Suppressor macrophage treated with lipopolysaccharide for 1 hour (primary cell): ENCODE results near the gene MBD5.

Experiments
- DNase-seq, 3 donors: peaks; one replicate each; pipeline ENCODE4 v3.0.0-alpha.2; 2020 to 2022

Gene MBD5

GRCh38 chr2:148231858-148232257 lies 211.0 kb downstream of the MBD5 start:
- no peak for DNase-seq

- no peak for DNase-seq
These were observed 213.3 kb downstream of the MBD5 start for GRCh38 chr2:148234143-148234542.

GRCh38 chr2:148237911-148238310 lies 217.0 kb downstream of the MBD5 start:
- DNase-seq, result no peak

GRCh38 chr2:148238561-148238960 lies 217.7 kb downstream of the MBD5 start:
- DNase-seq, result no peak

- DNase-seq, result no peak
These were observed 219.9 kb downstream of the MBD5 start for GRCh38 chr2:148240838-148241237.

DNA sequence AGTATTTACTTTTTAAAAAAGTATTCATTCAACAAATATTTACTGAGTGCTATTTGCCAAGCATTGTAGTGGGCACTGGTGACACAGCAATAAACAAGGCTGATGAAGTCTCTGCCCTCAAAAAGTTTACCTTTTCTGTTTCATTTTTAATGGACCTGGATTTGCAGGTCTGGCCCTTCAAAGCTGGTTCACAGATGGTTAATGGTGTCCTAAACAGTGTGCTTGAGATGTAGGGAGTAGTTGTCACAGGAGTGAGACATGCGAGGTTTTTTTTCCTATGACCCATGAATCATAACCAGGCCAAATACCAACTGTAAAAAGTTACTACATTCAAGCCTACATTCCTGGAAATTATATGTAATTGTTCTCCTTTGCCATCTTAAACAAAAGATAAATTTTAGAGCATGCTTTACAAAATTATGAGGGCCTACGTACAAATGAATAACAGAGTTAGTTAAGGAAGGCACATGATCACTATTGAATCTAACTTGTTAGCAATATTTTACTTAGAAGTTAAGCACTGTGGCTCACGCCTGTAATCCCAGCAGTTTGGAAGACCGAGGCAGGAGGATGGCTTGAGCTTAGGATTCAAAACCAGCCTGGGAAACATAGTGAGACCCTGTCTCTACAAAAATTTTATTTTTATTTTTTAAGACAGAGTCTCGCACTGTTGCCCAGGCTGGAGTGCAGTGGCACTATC lies 223.9 kb downstream of the MBD5 start:
- DNase-seq, result no peak

DNA sequence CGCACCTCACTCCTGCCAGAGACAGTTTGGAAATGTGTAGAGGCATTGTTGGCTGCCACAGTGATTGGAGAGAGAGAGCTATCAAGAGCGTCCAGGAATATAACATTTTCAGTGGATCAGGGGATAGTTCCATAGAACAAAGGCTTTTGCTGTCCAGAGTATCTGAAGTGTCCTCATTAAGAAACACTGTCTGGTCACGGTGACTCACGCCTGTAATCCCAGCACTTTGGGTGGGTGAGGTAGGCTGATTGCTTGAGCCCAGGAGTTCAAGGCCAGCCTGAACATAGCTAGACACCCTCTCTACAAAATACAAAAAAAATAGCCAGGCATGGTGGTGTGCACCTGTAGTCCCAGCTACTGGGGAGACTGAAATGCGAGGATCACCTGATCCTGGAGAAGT lies 231.1 kb downstream of the MBD5 start:
- DNase-seq, result no peak

- no peak for DNase-seq
These were observed 231.8 kb downstream of the MBD5 start for GRCh38 chr2:148252646-148253045.

GRCh38 chr2:148253685-148254084 lies 232.8 kb downstream of the MBD5 start:
- DNase-seq, result no peak

DNA sequence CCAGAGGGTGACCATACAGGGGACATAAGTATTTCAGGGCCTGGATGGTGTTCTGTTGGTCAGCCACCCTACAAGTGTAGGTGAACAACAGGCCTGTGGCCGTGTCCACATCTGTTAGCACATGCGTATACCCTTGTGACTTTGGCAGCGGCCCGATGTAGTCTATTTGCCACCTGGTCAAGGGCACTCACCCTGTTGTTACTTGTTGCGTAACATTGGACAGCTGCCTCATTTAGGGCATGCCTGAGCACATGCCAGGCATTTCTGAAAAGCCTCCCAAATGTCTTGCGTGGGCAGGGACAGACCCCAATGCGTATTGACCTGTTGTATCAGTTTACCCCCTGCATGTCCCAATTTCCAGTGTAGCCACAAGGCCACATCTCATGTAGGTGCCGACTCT lies 235.0 kb downstream of the MBD5 start:
- no peak for DNase-seq

- no peak for DNase-seq
These were observed 236.4 kb downstream of the MBD5 start for GRCh38 chr2:148257276-148257675.

DNA sequence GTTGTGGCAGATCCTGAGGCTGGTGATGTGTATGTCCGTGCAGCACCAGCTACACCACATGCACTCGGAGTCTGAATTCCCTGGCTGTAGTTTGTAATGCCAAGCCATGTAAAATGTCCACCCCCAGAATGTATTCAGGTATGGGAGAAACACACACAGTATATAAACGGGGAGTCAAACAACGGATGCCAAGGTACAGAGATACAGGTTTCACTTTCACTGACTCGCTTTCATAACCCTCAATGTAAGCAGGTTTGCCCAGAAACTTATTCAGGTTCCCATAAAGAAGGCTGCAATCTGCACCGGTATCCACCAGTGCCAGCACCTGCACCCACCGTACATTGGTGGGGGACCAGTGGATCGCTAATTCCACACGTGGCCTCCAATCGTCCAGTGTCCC lies 237.2 kb downstream of the MBD5 start:
- DNase-seq, result no peak

DNA sequence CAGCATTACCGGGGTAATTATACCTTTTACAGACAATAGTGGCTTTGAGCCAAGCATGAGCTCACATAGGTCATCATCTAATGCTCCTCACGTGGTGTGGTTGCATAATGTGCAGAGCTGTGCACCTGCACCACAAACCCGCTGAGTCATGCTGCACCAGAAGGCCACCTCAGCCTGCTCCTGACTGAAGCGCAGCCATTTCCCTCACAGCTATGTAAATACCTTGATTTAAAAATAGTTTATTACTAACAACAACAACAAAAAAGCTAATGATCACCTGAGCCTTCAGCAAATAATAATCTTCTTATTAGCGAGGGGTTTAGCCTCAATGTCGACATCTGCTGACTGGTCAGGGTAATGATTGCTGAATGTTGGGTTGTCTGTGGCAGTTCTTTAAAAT lies 238.8 kb downstream of the MBD5 start:
- no peak for DNase-seq

GRCh38 chr2:148263890-148264289 lies 243.0 kb downstream of the MBD5 start:
- DNase-seq, result no peak

GRCh38 chr2:148273158-148273691 lies 252.3 kb downstream of the MBD5 start:
- no peak for DNase-seq

DNA sequence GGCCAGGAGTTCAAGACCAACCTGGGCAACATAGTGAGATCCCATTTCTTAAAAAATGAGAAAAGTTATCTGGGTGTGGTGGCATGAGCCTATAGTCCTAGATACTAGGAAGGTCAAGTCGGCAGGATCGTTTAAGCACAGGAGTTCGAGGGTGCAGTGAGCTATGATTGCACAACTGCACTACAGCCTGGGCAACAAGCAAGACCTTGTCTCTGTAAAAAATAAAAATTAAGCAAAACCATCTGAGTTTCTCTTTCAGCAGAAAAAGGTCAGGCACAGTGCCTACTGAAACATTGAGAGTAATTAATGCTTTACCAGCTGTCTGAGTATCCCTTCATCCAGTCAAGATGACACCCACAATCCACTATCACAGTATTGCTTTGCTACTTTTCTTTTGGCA lies 258.3 kb downstream of the MBD5 start:
- no peak for DNase-seq

DNA sequence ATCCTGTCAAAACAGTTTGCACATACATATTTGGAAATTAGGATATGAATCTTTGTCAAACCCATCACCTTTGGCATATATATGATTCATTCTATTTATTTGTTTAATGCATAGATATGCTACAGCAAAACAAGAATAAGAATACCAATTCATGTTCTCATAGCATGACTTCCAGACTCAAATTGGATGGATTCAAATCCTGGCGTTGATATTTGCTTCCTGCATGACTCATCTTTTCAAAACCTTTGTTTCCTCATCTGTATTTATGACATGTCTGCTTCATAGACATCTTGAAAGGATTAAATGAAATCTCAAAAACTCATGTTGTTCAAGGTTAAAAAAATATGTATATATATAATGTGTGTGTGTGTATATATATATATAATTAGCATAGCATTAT lies 261.3 kb downstream of the MBD5 start:
- DNase-seq, result peak in 1 of 3 donors; percentile 17

GRCh38 chr2:148292431-148292830 lies 271.5 kb downstream of the MBD5 start:
- DNase-seq, result peak in 2 of 3 donors; percentile 2 to 15

DNA sequence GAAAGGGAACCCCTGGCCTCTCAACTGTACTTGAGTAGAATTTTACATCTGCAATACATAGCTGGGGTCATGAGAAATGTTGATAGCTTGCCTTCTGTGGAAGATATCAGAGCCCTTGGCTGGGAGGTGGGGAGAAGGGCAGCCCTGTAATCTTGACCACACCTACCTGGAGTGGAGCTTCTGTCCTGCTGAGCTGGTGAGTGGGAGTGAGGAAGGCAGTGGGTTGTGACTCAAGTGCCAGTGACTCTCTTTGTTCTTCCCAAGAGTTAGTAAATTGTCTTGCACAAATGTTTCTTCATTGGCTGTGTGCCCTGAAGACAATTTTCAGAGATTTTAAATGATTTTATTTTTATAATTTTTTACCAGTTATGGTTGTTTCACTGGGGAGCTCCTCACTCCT lies 277.3 kb downstream of the MBD5 start:
- peak; percentile 40 to 51 (median 43) for DNase-seq

GRCh38 chr2:148299616-148300015 lies 278.7 kb downstream of the MBD5 start:
- DNase-seq, result no peak

GRCh38 chr2:148300544-148300943 lies 279.7 kb downstream of the MBD5 start:
- DNase-seq, result no peak

GRCh38 chr2:148301362-148301761 lies 280.5 kb downstream of the MBD5 start:
- DNase-seq, result no peak

- no peak for DNase-seq
These were observed 281.6 kb downstream of the MBD5 start for GRCh38 chr2:148302526-148302925.

DNA sequence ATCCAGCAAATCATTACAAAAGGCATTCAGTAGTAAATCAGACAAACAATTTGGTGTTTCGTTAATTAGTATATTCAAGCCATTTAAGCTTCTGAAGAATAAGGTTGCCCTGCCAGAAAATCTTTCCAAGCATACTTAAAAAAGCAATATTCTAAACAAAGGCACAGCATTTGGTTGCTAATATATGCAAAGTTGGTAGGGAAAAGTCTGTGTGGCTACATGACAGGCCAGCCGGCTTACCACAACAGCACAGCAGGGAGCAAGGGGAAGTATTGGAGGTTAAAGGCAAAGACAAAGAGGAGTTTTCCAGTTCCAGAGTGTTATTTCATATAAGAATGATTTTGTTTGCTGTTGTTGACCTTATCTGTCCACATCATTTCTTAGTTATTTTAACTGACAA lies 282.3 kb downstream of the MBD5 start:
- no peak for DNase-seq

GRCh38 chr2:148305476-148305875 lies 284.6 kb downstream of the MBD5 start:
- DNase-seq, result no peak
